Karpas-422 (cell line): Measurements from ENCODE around the gene ABCB8. TPM values are rescaled to one million over a fixed set of nuclear protein-coding genes. Genes with fewer than 3 reads are reported as not detected.

ENCODE experiments used
- DNase-seq: peaks from one replicate; pipeline ENCODE4 v3.0.0-alpha.2; 2015
- H2AFZ ChIP-seq: fragments of 200-600 bp; sonication (generic); 2 replicates; pipeline ENCODE4 v1.6.1; 2014; ENCODE audit warnings: antibody characterized with exemption, low read length, mixed read lengths
- H3K27ac ChIP-seq: fragments of 200-600 bp; sonication (generic); 2 replicates; pipeline ENCODE4 v1.5.1; 2014; ENCODE audit warnings: mild to moderate bottlenecking, low read length, moderate library complexity
- H3K27me3 ChIP-seq: fragments of 200-600 bp; sonication (generic); 2 replicates; pipeline ENCODE4 v1.6.1; 2014; ENCODE audit warnings: low read length, mixed read lengths
- H3K36me3 ChIP-seq: fragments of 200-600 bp; sonication (generic); 2 replicates; pipeline ENCODE4 v1.6.1; 2014; ENCODE audit warnings: low read length, mixed read lengths; ENCODE audit not compliant: insufficient read depth
- H3K4me1 ChIP-seq: fragments of 200-600 bp; sonication (generic); 2 replicates; pipeline ENCODE4 v1.6.1; 2014; ENCODE audit warnings: mild to moderate bottlenecking, low read length, mixed read lengths
- H3K4me2 ChIP-seq: fragments of 200-600 bp; sonication (generic); 2 replicates; pipeline ENCODE4 v1.6.1; 2014; ENCODE audit warnings: low read length, low read depth, mild to moderate bottlenecking; ENCODE audit not compliant: poor library complexity, severe bottlenecking
- H3K4me3 ChIP-seq: fragments of 200-600 bp; sonication (generic); 2 replicates; pipeline ENCODE4 v1.5.1; 2014; ENCODE audit warnings: mild to moderate bottlenecking, antibody characterized with exemption, low read length, mixed read lengths
- H3K79me2 ChIP-seq: fragments of 200-600 bp; sonication (generic); 2 replicates; pipeline ENCODE4 v1.6.1; 2014; ENCODE audit warnings: mild to moderate bottlenecking, low read length, mixed read lengths
- H3K9ac ChIP-seq: fragments of 200-600 bp; sonication (generic); 2 replicates; pipeline ENCODE4 v1.6.0; 2014; ENCODE audit warnings: low read length
- H3K9me2 ChIP-seq: fragments of 200-600 bp; sonication (generic), shearing (Covaris generic); replicated peaks from 2 replicates; pipeline ENCODE4 v1.6.0; 2014; ENCODE audit warnings: mild to moderate bottlenecking, low read length, moderate library complexity; ENCODE audit not compliant: insufficient read depth
- H3K9me3 ChIP-seq: fragments of 300-700, 200-600 bp; sonication (generic); 2 replicates; pipeline ENCODE4 v1.6.1; 2014; ENCODE audit warnings: low read length, mixed read lengths
- H4K20me1 ChIP-seq: fragments of 200-600 bp; sonication (generic); 2 replicates; pipeline ENCODE4 v1.6.1; 2014; ENCODE audit warnings: mild to moderate bottlenecking, antibody characterized with exemption, low read length, low read depth; ENCODE audit not compliant: insufficient read depth
- total RNA-seq: library from RNA; depleted of rRNA; stranded (reverse); fragments of >200 nt; shearing (Covaris generic); gene quantifications from 2 replicates; pipeline ENCODE4 v1.2.3, GENCODE V29; 2014; ENCODE audit warnings: low replicate concordance; rRNA removed

Gene ABCB8
- total RNA-seq, 1 experiment from 2014 or later: 19.0 TPM

DNA sequence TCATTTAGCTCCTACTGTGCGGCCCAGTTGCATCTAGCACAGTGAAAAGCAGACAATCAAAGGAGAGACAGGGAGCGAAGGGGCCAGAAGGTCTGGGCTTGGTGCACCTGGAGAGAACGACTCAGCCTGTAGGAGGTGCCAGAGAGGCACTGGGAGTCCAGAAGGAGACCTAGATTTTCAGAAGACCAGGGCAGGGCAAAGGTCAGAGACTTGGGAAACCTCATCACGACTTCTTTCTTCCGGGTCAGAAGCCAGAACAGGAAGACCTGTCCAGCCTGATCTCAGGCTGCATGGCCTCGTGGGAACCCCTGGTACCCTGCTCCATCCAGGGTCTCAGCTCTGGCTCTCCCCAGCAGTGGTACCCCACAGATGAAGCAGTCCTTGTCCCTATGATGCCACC lies 63.2 kb downstream of the ABCB8 start:
- H3K36me3 ChIP-seq: no peaks in the 10 kb centered on the region
- no peaks in the 10 kb centered on the region for H3K9me2 ChIP-seq
- H3K27me3 ChIP-seq: no peaks in the 10 kb centered on the region
- no peaks in the 10 kb centered on the region for H4K20me1 ChIP-seq
- no peak overlapping the region for H3K9ac ChIP-seq
- H3K4me2 ChIP-seq: no peak overlapping the region
- H3K9me3 ChIP-seq: no peaks in the 10 kb centered on the region
- no peak overlapping the region for H3K27ac ChIP-seq
- DNase-seq: peak; percentile 69
- no peaks in the 10 kb centered on the region for H3K4me1 ChIP-seq
- no peak overlapping the region for H3K4me3 ChIP-seq
- no peak overlapping the region for H2AFZ ChIP-seq
- no peaks in the 10 kb centered on the region for H3K79me2 ChIP-seq

DNA sequence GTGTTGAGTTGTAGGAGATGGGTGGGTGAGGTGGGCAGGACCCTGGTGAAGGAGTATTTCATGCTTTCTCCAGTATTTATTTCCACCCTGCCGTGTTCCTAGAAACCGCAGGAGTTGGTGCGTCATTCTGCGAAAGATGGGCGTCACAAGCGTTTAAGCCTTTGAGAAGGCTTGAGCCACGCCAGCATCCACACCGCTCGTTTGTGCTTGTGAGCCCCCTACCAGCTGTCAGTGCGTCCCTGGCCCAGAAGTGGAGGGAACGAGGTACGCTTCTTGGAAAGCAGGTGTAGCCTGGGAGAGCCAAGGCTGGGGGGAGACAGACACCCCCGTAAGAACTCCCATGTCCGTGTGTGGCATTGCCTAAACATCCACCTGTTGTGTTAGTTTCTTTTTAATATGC lies 63.7 kb downstream of the ABCB8 start:
- no peak overlapping the region for H3K27ac ChIP-seq
- no peaks in the 10 kb centered on the region for H3K79me2 ChIP-seq
- DNase-seq: no peak
- no peaks in the 10 kb centered on the region for H3K9me2 ChIP-seq
- H3K4me3 ChIP-seq: no peak overlapping the region
- no peaks in the 10 kb centered on the region for H3K9me3 ChIP-seq
- H3K9ac ChIP-seq: no peak overlapping the region
- H4K20me1 ChIP-seq: no peaks in the 10 kb centered on the region
- no peak overlapping the region for H3K4me2 ChIP-seq
- no peaks in the 10 kb centered on the region for H3K4me1 ChIP-seq
- no peaks in the 10 kb centered on the region for H3K27me3 ChIP-seq
- no peak overlapping the region for H2AFZ ChIP-seq
- no peaks in the 10 kb centered on the region for H3K36me3 ChIP-seq

DNA sequence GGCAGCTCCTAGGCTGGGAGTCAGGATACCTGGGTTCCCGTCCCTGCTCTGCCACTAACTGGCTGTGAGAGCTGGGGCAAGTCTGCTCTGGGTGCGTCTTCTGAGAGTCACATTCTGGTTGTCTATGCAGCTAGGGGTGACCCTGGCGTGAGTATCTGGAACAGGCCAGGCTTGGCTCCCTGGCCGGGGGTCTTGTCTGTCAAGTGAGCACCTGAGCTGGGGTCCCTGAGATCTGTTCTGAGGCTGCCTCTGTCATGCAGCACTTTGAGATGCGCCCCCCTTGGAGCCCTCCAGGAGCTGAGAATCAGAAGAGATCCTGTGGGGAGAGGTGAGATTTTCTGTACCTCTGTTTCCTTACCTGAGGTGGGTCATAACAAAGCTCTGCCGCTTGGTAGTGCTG lies 65.5 kb downstream of the ABCB8 start:
- no peaks in the 10 kb centered on the region for H3K4me1 ChIP-seq
- no peaks in the 10 kb centered on the region for H3K79me2 ChIP-seq
- no peak overlapping the region for H3K27ac ChIP-seq
- no peak overlapping the region for H3K4me2 ChIP-seq
- H3K9me2 ChIP-seq: no peaks in the 10 kb centered on the region
- no peak overlapping the region for H2AFZ ChIP-seq
- no peaks in the 10 kb centered on the region for H3K9me3 ChIP-seq
- H4K20me1 ChIP-seq: no peaks in the 10 kb centered on the region
- H3K36me3 ChIP-seq: no peaks in the 10 kb centered on the region
- no peak for DNase-seq
- no peak overlapping the region for H3K4me3 ChIP-seq
- H3K27me3 ChIP-seq: no peaks in the 10 kb centered on the region
- no peak overlapping the region for H3K9ac ChIP-seq

DNA sequence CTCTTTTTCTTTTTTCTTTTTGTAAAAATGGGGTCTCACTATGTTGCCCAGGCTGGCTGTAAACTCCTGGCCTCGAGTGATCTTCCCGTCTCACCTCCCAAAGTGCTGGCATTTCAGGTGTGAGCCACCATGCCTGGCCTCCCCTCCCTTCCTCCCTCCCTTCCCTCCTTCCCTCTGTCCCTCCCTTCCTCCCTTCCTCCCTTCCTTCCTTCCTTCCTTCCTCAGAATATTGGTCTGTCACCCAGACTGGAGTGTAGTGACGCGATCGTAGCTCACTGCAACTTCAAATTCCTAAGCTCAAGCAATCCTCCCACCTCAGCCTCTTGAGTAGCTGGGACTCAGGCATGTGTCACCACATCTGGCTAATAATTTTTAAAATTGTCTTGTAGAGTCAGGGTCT lies 66.4 kb downstream of the ABCB8 start:
- no peaks in the 10 kb centered on the region for H3K36me3 ChIP-seq
- H3K9ac ChIP-seq: no peak overlapping the region
- H3K9me2 ChIP-seq: no peaks in the 10 kb centered on the region
- no peaks in the 10 kb centered on the region for H3K9me3 ChIP-seq
- H4K20me1 ChIP-seq: no peaks in the 10 kb centered on the region
- H3K4me1 ChIP-seq: no peaks in the 10 kb centered on the region
- H3K27ac ChIP-seq: no peak overlapping the region
- no peak for DNase-seq
- no peak overlapping the region for H2AFZ ChIP-seq
- H3K4me3 ChIP-seq: no peak overlapping the region
- no peaks in the 10 kb centered on the region for H3K79me2 ChIP-seq
- no peak overlapping the region for H3K4me2 ChIP-seq
- H3K27me3 ChIP-seq: no peaks in the 10 kb centered on the region

DNA sequence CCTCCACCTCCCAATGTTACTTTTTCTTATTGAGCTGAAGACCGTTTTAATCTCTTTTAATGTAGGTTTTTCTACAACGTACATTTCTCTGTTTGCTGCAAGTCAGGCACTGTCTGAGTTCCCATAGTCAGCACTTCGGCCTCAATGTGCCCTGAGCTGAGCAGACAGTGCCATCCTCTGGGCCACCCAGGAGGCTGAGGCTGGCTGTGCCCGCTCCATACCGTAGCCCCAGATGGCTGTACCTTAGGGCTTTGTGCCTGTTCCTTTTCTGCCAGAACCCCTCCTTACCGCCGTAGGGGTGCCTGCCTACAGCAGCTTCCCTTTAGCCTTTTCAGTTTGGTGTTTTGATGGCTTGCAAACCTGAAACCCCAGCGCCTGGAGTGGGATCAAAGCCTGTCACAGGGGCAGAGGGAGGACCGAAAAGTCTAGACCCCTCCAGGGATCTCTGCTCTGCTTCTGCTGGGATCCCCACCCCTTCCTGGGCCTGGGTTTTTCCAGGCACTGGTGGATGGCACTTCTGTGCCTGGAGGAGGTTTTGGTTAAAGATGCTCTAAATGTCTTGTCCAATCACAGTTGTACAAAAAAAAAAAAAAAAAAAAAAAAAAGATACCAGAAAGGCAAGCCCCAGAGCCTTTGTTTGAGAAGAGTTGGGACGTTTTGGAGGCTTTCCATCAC lies 67.0 kb downstream of the ABCB8 start:
- Histone ChIP-seq H3K9me2 (no peaks in the 10 kb centered on the region), H2AFZ (no peak overlapping the region), H3K36me3 (no peaks in the 10 kb centered on the region), H4K20me1 (no peaks in the 10 kb centered on the region), H3K9ac (no peak overlapping the region), H3K79me2 (no peaks in the 10 kb centered on the region), H3K4me3 (no peak overlapping the region), H3K9me3 (no peaks in the 10 kb centered on the region), H3K27me3 (no peaks in the 10 kb centered on the region), H3K27ac (no peak overlapping the region), H3K4me1 (no peaks in the 10 kb centered on the region), H3K4me2 (no peak overlapping the region)
- DNase-seq: no peak

DNA sequence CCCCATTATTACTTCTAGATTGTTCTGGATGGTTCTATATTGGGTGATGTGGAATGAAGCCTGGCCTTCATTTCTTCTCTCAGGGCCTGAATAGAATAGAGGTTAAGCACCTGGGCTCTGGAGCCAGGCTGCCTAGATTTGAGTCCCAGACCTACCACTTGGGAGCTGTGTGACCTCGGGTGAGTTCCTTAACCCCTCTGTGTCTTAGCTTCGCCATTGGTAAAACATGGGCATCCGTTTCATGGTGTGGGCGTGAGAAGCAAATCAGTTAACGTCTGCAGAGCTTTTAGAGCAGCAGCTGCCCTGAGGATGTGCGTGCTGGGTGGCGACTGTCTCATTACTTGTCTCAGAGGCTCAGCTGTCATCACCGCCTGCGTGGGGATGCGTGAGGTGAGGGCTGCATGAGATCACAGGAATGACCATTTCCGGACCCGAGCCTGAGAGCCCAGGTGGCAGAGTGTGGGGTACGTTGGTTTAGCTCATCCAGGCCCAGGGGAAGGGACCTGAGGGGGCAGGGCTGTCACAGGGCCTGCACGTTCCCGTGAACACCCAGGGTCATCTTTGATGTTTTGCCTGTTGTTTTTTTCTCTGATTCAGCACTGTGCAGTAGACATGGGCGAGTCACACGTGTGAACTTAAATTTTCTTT lies 67.7 kb downstream of the ABCB8 start:
- H3K9me3 ChIP-seq: no peaks in the 10 kb centered on the region
- no peak overlapping the region for H3K4me3 ChIP-seq
- no peaks in the 10 kb centered on the region for H3K9me2 ChIP-seq
- H3K27ac ChIP-seq: no peak overlapping the region
- no peaks in the 10 kb centered on the region for H4K20me1 ChIP-seq
- H3K36me3 ChIP-seq: no peaks in the 10 kb centered on the region
- H3K79me2 ChIP-seq: no peaks in the 10 kb centered on the region
- no peaks in the 10 kb centered on the region for H3K4me1 ChIP-seq
- no peak overlapping the region for H3K4me2 ChIP-seq
- DNase-seq: no peak
- no peak overlapping the region for H3K9ac ChIP-seq
- H2AFZ ChIP-seq: no peak overlapping the region
- no peaks in the 10 kb centered on the region for H3K27me3 ChIP-seq

Other genes with a start within 250 kb of the ABCB8 start
- not detected in 2 replicates for gene TMEM176B, start 228.1 kb upstream of the ABCB8 start, total RNA-seq
- gene TMEM176A, start 227.7 kb upstream of the ABCB8 start, total RNA-seq: not detected in 2 replicates
- gene AOC1, start 175.9 kb upstream of the ABCB8 start, total RNA-seq: not detected in 2 replicates
- gene KCNH2, start 50.1 kb upstream of the ABCB8 start, total RNA-seq: 0.11 and 0.22 TPM in 2 replicates
- 59.8 and 62.5 TPM in 2 replicates for gene NOS3, start 37.4 kb upstream of the ABCB8 start, total RNA-seq
- 0.78 and 1.6 TPM in 2 replicates for gene ATG9B, start 4.0 kb upstream of the ABCB8 start, total RNA-seq
- 4.5 and 6.2 TPM in 2 replicates for gene ASIC3, start 20.1 kb downstream of the ABCB8 start, total RNA-seq
- gene CDK5, start 29.4 kb downstream of the ABCB8 start, total RNA-seq: 13.6 and 33.0 TPM in 2 replicates
- 35.1 and 113 TPM in 2 replicates for gene SLC4A2, start 31.1 kb downstream of the ABCB8 start, total RNA-seq
- gene FASTK, start 52.4 kb downstream of the ABCB8 start, total RNA-seq: 48.8 and 127 TPM in 2 replicates
- gene TMUB1, start 55.0 kb downstream of the ABCB8 start, total RNA-seq: 30.9 and 56.4 TPM in 2 replicates
- 0.18 and 1.6 TPM in 2 replicates for gene AGAP3, start 58.0 kb downstream of the ABCB8 start, total RNA-seq
- gene GBX1, start 139.2 kb downstream of the ABCB8 start, total RNA-seq: not detected in 2 replicates
- gene ASB10, start 158.8 kb downstream of the ABCB8 start, total RNA-seq: not detected in 2 replicates
- not detected in 2 replicates for gene H2BK1, start 182.0 kb downstream of the ABCB8 start, total RNA-seq
- gene ABCF2, start 198.8 kb downstream of the ABCB8 start, total RNA-seq: 31.2 and 48.6 TPM in 2 replicates
- gene CHPF2, start 204.0 kb downstream of the ABCB8 start, total RNA-seq: 24.7 and 33.2 TPM in 2 replicates
- 3.2 and 8.7 TPM in 2 replicates for gene SMARCD3, start 220.2 kb downstream of the ABCB8 start, total RNA-seq